ENCODE results near the gene APBB2.

- no peak for TF ChIP-seq EZH2 (IDR thresholded peaks at IDR 0.05; ENCODE audit: insufficient read depth, poor library complexity, severe bottlenecking)
- no peak for TF ChIP-seq EZH2phosphoT487 (IDR thresholded peaks at IDR 0.05; ENCODE audit: insufficient read depth, low read depth)
Measured at GRCh38 chr4:40972722-40973121, 241.6 kb downstream of the APBB2 start.
